ENCODE data around the gene NOX5. TPM values are rescaled to one million over a fixed set of nuclear protein-coding genes. Genes with fewer than 3 reads are reported as not detected.

The NOX5 gene
- total and polyA plus RNA-seq, 2 of the 13 experiments (the other 11 are each of a cell fraction or from before 2014, with no cell fraction given) = not detected

- TF ChIP-seq ARID2 (CRISPR knock-in tag; IDR thresholded peaks at IDR 0.05; ENCODE audit: borderline replicate concordance) = no peak
- no peak for TF ChIP-seq ZNF33A (CRISPR knock-in tag; IDR thresholded peaks at IDR 0.05; ENCODE audit: borderline replicate concordance)
- TF ChIP-seq, protein P1, sequence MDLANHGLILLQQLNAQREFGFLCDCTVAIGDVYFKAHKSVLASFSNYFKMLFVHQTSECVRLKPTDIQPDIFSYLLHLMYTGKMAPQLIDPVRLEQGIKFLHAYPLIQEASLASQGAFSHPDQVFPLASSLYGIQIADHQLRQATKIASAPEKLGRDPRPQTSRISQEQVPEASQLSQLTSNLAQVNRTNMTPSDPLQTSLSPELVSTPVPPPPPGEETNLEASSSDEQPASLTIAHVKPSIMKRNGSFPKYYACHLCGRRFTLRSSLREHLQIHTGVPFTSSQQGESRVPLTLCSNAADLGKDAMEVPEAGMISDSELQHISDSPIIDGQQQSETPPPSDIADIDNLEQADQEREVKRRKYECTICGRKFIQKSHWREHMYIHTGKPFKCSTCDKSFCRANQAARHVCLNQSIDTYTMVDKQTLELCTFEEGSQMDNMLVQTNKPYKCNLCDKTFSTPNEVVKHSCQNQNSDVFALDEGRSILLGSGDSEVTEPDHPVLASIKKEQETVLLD (CRISPR knock-in tag; IDR thresholded peaks at IDR 0.05; ENCODE audit: low read depth) = no peak
- no peak for TF ChIP-seq TBP (CRISPR knock-in tag; IDR thresholded peaks at IDR 0.05)
- no peak for TF ChIP-seq ZMAT3 (CRISPR knock-in tag; conservative IDR thresholded peaks at IDR 0.05)
- no peak for TF ChIP-seq SP140L (CRISPR knock-in tag; IDR thresholded peaks at IDR 0.05; ENCODE audit: borderline replicate concordance)
- TF ChIP-seq KDM3A (CRISPR knock-in tag; IDR thresholded peaks at IDR 0.05; ENCODE audit: low read depth) = no peak
- no peak for TF ChIP-seq RBFOX2 (IDR thresholded peaks at IDR 0.05; ENCODE audit: low read depth, low read length)
- TF ChIP-seq ZNF407 (CRISPR knock-in tag; IDR thresholded peaks at IDR 0.05; ENCODE audit: not compliant biosample characterization) = no peak
- no peak for TF ChIP-seq JUND (CRISPR knock-in tag; IDR thresholded peaks at IDR 0.05)
- TF ChIP-seq ZNF224 (CRISPR knock-in tag; IDR thresholded peaks at IDR 0.05) = no peak
- TF ChIP-seq ARID5B (CRISPR knock-in tag; IDR thresholded peaks at IDR 0.05) = no peak
- TF ChIP-seq NFIC (IDR thresholded peaks at IDR 0.05; ENCODE audit: low read length) = no peak
- no peak for TF ChIP-seq ZNF24 (IDR thresholded peaks at IDR 0.05)
- no peak for TF ChIP-seq HDAC2 (CRISPR knock-in tag; IDR thresholded peaks at IDR 0.05)
- TF ChIP-seq KAT8 (CRISPR knock-in tag; IDR thresholded peaks at IDR 0.05) = 0 out of 2 replicates have a peak, but pooled peaks have one; percentile 16
- TF ChIP-seq TBX3 (IDR thresholded peaks at IDR 0.05; ENCODE audit: borderline replicate concordance) = no peak
These were observed 44.5 kb downstream of the NOX5 start (continued) for GRCh38 chr15:69058830-69059556.
